Activated T-helper 1 cell treated with anti-CD3 and anti-CD28 coated beads, Interleukin-12 subunit alpha, Interleukin-12 subunit beta, Interleukin-2, Interleukin-4 antibody, amounts not matched to agents 30 ng/mL and 10 ng/mL and 1 ng/mL, durations not matched to agents 14 hours and 24 hours and 36 hours (primary cell): ENCODE data around the gene ADAM10. TPM values are rescaled to one million over a fixed set of nuclear protein-coding genes. Genes with fewer than 3 reads are reported as not detected.
A peak's percentile ranks its signal among the peaks of the same experiment; 100 is the strongest.

Experiments
- DNase-seq: peaks from one replicate; pipeline ENCODE4 v3.0.0; 2021; ENCODE audit warnings: low spot score
- H3K27ac Mint-ChIP-seq: one replicate; pipeline ENCODE4 v1.8.0; 2021; ENCODE audit warnings: mild to moderate bottlenecking, mixed read lengths
- H3K27me3 Mint-ChIP-seq: one replicate; pipeline ENCODE4 v1.8.0; 2022; ENCODE audit warnings: mild to moderate bottlenecking, moderate library complexity, mixed read lengths; ENCODE audit not compliant: insufficient read depth
- H3K36me3 Mint-ChIP-seq: one replicate; pipeline ENCODE4 v1.8.0; 2021; ENCODE audit warnings: low read depth, mixed read lengths
- H3K4me1 Mint-ChIP-seq: one replicate; pipeline ENCODE4 v1.8.0; 2021; ENCODE audit warnings: low read depth, mixed read lengths
- H3K4me3 Mint-ChIP-seq: one replicate; pipeline ENCODE4 v1.8.0; 2021; ENCODE audit warnings: mild to moderate bottlenecking, moderate library complexity, mixed read lengths
- H3K9me3 Mint-ChIP-seq: one replicate; pipeline ENCODE4 v1.8.0; 2021; ENCODE audit warnings: mixed read lengths
- intact Hi-C: fragments of 100-400 bp; cut with micrococcal nuclease; formaldehyde crosslinking; loops from one replicate; pipeline ENCODE4 v1.15.1; 2024
- total RNA-seq: library from RNA; stranded (reverse); gene quantifications from 2 replicates; pipeline ENCODE4 v1.2.3, GENCODE V29; 2022

The ADAM10 gene
- total RNA-seq, 1 donor from 2014 or later, result 98.7 TPM

DNA sequence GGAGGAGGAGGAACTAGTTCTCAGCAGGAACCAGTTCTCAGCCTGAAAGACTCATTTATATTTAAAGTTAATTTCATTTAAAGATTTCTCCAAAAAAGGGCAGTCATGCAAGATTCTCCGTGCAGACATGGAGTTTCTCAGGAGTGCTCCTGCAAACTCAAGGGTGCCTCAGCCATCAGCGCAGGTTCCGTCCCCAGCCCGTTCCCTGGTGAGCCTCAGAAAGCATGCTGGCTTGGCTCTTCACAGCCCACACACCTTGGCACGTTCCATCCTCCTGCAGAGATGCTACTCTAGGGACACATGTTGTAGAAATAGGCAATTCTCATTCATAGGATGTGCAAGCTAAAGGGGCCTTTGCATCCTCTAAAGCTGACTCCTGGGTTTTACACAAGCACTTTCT lies 194.7 kb downstream of the ADAM10 start:
- H3K27me3 Mint-ChIP-seq, result peaks cover 8% of the 10 kb centered on the region
- intact Hi-C loops, result no loop called here
- H3K4me1 Mint-ChIP-seq, result peaks cover 48% of the 10 kb centered on the region
- DNase-seq, result no peak
- H3K36me3 Mint-ChIP-seq, result peaks cover 13% of the 10 kb centered on the region
- H3K27ac Mint-ChIP-seq, result no peak overlapping the region
- no peak overlapping the region for H3K4me3 Mint-ChIP-seq
- H3K9me3 Mint-ChIP-seq, result no peaks in the 10 kb centered on the region

DNA sequence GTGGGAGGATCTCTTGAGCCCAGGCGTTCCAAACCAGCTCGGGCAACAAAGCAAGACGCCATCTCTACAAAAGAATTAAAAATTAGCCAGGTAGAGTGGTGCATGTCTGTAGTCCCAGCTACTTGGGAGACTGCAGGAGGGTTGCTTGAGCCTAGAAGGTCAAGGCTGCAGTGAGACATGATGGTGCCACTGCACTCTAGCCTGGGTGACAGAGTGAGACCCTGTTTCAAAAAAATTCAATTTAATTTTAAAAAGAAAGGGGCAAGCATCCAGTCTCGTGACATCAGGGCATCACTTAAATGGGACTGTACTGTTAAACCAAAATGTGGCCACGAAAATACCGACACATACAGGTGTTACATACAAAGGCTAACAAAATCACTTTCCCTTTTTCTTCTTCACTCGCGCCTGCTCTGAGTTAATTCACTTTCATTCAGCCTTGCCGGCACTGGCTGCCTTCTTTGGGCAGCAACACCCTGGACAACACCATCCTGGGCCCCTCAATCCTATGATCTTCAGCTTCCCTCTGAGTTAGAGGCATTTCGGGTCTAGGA lies 196.1 kb downstream of the ADAM10 start:
- no peak for DNase-seq
- H3K4me1 Mint-ChIP-seq, result peaks cover 48% of the 10 kb centered on the region
- no peak overlapping the region for H3K4me3 Mint-ChIP-seq
- H3K36me3 Mint-ChIP-seq, result peaks cover 8% of the 10 kb centered on the region
- H3K27me3 Mint-ChIP-seq, result peaks cover 8% of the 10 kb centered on the region
- H3K9me3 Mint-ChIP-seq, result no peaks in the 10 kb centered on the region
- intact Hi-C loops, result no loop called here
- H3K27ac Mint-ChIP-seq, result no peak overlapping the region

- DNase-seq, result no peak
- Mint-ChIP-seq H3K36me3 (peaks cover 10% of the 10 kb centered on the region), H3K27me3 (peaks cover 8% of the 10 kb centered on the region), H3K9me3 (no peaks in the 10 kb centered on the region), H3K4me1 (peaks cover 54% of the 10 kb centered on the region), H3K27ac (no peak overlapping the region), H3K4me3 (no peak overlapping the region)
- intact Hi-C loops, result no loop called here
Observed at GRCh38 chr15:58552505-58553364, 196.8 kb downstream of the ADAM10 start.

DNA sequence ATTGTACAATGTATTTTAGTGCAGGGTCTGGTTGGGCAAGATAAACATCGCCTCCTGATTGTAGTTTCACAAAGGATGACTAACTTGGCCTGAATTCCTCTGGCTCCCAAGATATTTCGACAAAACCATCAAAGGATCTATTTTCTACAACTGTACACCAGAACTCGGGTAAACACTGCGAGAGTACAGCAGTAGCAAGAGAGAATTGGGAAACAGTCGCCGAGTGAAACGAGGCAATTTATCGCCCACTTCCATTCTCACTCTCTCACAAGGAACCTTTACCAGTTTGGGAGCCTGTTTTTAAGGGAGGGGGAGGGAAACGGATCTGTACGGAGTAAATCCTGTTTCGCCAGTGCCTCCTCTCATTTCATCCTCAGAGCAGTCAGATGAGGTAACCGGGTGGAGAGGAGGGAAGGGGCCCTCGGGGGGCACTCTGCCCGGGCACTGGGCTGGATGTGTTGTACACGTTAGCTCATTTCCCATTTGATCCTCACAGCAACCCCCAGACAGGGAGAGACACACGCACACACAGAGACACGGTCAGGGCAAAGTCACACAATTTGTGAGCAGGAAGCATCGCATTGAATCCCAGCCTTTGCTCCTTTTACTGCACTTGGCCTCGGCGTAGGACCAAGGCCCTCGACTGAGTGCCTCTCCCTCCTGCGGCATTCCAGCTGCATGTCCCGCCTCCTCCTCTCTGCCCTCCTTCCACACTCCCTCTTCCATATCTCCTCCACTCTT lies 197.6 kb downstream of the ADAM10 start:
- no peak overlapping the region for H3K4me3 Mint-ChIP-seq
- DNase-seq, result no peak
- no peaks in the 10 kb centered on the region for H3K9me3 Mint-ChIP-seq
- peak overlapping the region; percentile 87 for H3K27ac Mint-ChIP-seq
- intact Hi-C loops, result no loop called here
- H3K27me3 Mint-ChIP-seq, result peaks cover 8% of the 10 kb centered on the region
- H3K36me3 Mint-ChIP-seq, result peaks cover 10% of the 10 kb centered on the region
- H3K4me1 Mint-ChIP-seq, result peaks cover 59% of the 10 kb centered on the region

- Mint-ChIP-seq H3K4me3 (peak overlapping the region; percentile 55), H3K9me3 (no peaks in the 10 kb centered on the region), H3K36me3 (peaks cover 10% of the 10 kb centered on the region), H3K27ac (peak overlapping the region; percentile 87), H3K4me1 (peaks cover 66% of the 10 kb centered on the region), H3K27me3 (peaks cover 7% of the 10 kb centered on the region)
- intact Hi-C loops, result no loop called here
- peak; percentile 14 for DNase-seq
Observed at GRCh38 chr15:58551084-58551763, 198.3 kb downstream of the ADAM10 start.

DNA sequence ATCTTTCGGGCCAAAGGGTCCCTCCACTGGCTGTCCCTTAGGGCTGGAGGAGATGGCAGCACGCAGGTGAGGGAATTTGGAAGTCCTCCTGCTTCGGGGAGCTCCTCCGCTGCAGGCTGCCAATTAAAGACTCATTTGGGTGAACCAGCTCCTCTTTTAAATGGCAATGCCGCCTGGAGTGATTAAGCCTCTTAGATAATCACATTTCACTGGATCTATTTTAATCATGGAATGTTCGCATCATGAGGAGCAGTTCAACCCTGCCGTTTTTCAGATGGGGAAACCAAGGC lies 199.8 kb downstream of the ADAM10 start:
- Mint-ChIP-seq H3K4me3 (no peak overlapping the region), H3K36me3 (peaks cover 13% of the 10 kb centered on the region), H3K27ac (no peak overlapping the region), H3K4me1 (peaks cover 73% of the 10 kb centered on the region), H3K27me3 (peaks cover 2% of the 10 kb centered on the region), H3K9me3 (no peaks in the 10 kb centered on the region)
- DNase-seq, result no peak
- intact Hi-C loops, result loop anchor here (5.0 kb wide), 1 partner anchor 43 kb away; no protein-coding TSS in a partner anchor

- H3K36me3 Mint-ChIP-seq, result peaks cover 13% of the 10 kb centered on the region
- no peak overlapping the region for H3K27ac Mint-ChIP-seq
- H3K27me3 Mint-ChIP-seq, result no peaks in the 10 kb centered on the region
- no peak for DNase-seq
- H3K9me3 Mint-ChIP-seq, result no peaks in the 10 kb centered on the region
- H3K4me1 Mint-ChIP-seq, result peaks cover 76% of the 10 kb centered on the region
- H3K4me3 Mint-ChIP-seq, result no peak overlapping the region
- intact Hi-C loops, result loop anchor here (5.0 kb wide), 1 partner anchor 43 kb away; no protein-coding TSS in a partner anchor
Observed at GRCh38 chr15:58549013-58549784, 200.3 kb downstream of the ADAM10 start.

DNA sequence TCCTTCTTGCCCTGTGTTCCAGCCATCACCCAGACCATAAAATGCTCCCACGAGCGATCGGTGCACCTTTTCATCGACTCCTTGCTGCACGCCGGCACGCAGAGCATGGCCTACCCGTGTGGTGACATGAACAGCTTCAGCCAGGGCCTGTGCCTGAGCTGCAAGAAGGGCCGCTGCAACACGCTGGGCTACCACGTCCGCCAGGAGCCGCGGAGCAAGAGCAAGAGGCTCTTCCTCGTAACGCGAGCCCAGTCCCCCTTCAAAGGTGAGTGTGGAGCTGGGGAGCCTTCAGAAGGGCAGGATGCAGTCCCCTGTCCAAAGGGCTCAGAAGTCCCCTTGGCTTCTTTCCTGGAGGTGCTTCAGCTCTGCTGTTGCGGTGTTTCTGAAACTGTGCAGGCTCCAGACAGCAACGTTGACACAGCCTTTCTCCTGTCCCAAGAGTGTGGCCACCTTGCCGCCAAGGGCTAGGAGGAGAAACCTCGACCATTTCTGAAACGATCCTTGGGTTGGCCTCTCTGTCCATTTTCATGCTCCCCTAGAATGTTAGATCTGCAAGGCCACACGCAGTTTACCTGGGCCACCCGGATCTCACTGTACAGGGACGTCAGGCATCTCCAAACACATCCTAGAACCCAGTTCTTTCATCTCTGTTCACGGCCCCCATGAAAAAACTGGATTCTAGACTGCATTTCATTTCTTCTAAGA lies 201.0 kb downstream of the ADAM10 start:
- DNase-seq, result no peak
- no peak overlapping the region for H3K27ac Mint-ChIP-seq
- peaks cover 72% of the 10 kb centered on the region for H3K4me1 Mint-ChIP-seq
- no peaks in the 10 kb centered on the region for H3K27me3 Mint-ChIP-seq
- peaks cover 13% of the 10 kb centered on the region for H3K36me3 Mint-ChIP-seq
- H3K9me3 Mint-ChIP-seq, result no peaks in the 10 kb centered on the region
- intact Hi-C loops, result loop anchor here (5.0 kb wide), 1 partner anchor 44 kb away; no protein-coding TSS in a partner anchor
- no peak overlapping the region for H3K4me3 Mint-ChIP-seq

DNA sequence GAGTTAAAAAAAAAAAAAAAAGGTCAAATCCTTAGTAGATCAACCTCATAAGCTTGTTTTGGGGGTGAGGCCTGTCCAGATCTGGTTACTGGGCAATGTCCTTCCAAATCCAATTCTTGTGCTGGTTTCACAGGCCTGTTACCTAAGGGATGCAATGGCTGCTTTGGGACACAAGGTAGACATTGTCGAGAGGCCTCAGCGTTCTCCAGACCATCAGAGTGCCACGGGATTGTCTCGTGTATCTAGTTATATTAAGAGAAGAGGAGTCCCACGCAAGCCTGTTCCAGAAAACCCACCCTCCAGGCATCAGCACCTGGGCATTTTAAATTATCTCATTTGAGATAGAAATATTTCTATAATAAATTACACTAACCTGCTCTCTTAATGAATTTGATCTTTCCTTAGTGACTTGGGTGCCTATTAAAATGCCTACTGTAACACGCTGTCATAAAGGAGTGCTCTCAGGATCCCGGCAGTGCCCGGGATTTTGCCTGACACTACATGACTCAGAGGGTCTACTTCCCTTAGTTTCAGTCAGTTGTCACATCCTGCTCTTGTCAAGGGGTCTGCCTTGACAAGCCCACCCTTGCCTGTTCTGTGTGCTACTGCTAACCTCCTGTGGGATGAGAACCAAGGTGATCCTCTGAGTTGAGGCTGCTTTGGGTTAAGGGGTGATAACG lies 201.7 kb downstream of the ADAM10 start:
- Mint-ChIP-seq H3K27me3 (no peaks in the 10 kb centered on the region), H3K27ac (no peak overlapping the region), H3K4me1 (peaks cover 65% of the 10 kb centered on the region), H3K9me3 (no peaks in the 10 kb centered on the region), H3K4me3 (no peak overlapping the region), H3K36me3 (peaks cover 13% of the 10 kb centered on the region)
- DNase-seq, result no peak
- intact Hi-C loops, result loop anchor here (5.0 kb wide), 1 partner anchor 45 kb away; no protein-coding TSS in a partner anchor

DNA sequence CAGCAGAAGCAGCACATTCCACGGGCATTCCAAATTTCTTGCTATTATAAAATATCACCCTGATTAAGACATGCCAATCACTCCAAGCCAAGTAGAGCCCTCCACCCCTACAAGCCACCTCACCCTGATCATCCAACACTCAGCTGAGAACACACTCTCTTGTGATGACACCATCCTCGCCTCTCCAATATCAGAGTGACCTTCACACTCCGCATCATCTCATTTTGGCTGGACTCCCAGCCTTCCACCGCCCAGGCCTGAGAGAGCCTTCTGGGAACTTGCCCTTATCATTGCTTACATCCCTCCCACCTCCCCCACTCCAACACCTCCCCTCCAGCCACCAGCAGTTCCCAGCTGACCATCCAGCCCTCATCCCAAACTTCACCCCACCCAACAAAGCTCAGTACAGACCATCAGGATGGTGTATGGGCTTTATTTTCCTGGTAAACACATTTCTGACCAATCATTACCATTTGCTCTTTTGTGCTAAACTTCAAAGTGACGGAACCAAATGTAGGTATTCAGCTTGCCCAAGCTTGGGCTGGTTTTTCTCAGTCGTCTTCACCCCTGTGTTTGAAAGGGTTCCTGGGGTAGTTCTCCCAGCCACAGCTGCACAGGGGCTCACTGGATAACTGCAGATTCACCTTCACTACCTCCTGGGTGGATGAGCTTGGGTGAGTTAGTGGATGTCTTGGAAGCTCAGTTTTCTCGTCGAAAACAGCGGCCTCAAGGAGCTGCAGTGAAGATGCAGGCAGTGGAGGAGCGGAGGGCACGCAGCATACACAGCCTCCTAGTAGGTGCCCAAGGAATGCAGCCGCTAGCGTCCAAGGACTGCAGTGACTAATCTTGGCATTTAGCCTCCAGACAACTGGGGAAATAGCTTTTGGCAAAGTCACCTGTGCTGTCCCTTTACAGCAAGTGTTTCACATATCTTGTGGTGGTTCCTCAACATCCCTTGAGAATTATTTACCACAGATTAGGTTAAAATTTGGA lies 202.6 kb downstream of the ADAM10 start:
- Mint-ChIP-seq H3K27ac (peak overlapping the region; percentile 97), H3K4me3 (no peak overlapping the region), H3K27me3 (no peaks in the 10 kb centered on the region), H3K36me3 (peaks cover 13% of the 10 kb centered on the region), H3K9me3 (no peaks in the 10 kb centered on the region), H3K4me1 (peaks cover 63% of the 10 kb centered on the region)
- DNase-seq, result no peak
- intact Hi-C loops, result loop anchor here (5.0 kb wide), 1 partner anchor 45 kb away; no protein-coding TSS in a partner anchor
